Left colon (tissue), 2 donors: ENCODE results near the gene DAPK2. TPM values are rescaled to one million over a fixed set of nuclear protein-coding genes. Genes with fewer than 3 reads are reported as not detected.
"Not testable (repeated sequence)": the region's sequence is repeated elsewhere in the genome, so short reads cannot be mapped to it uniquely, and the experiment has no call there.

Experiments
- ATAC-seq: fragments of 200-7000 bp; cut with Tn5 transposase; one replicate; pipeline ENCODE4 v1.9.1; 2020; ENCODE audit warnings: mild to moderate bottlenecking, moderate library complexity
- DNase-seq, 2 donors: peaks; one replicate each; pipeline ENCODE4 v3.0.0-alpha.2; 2020
- intact Hi-C, 2 donors: fragments of 100-400 bp; cut with DNase I in 1 of 2; cut with micrococcal nuclease in 1 of 2; formaldehyde crosslinking; loops; one replicate each; pipeline versions ENCODE4 v1.11.2 to v1.14.0; 2022; cut with DNase I, micrococcal nuclease
- total RNA-seq, 2 donors: library from RNA; stranded (reverse); fragmentation: NEBNext Ultra II Directional; extraction: Animal tissue kit (Norgen Biotek cat#: 25700); gene quantifications; one replicate each; pipeline ENCODE4 v1.2.1, GENCODE V29; 2021
- donor health status: DM: no; HTN: no; CAD: no.
- donor health status: DM: yes; HTN: yes; CAD: no.

DAPK2 gene
- total RNA-seq, 2 donors from 2014 or later: 48.8 to 58.3 TPM

- DNase-seq (no peak), ATAC-seq (peak; percentile 14)
- intact Hi-C loops: no loop called here
Observed at GRCh38 chr15:63968122-63968524, 78.2 kb downstream of the DAPK2 start.

- intact Hi-C loops: no loop called here
- DNase-seq: no peak
- ATAC-seq: no peak
Observed at GRCh38 chr15:63967616-63968015, 78.7 kb downstream of the DAPK2 start.

GRCh38 chr15:63962947-63963721 is 83.2 kb downstream of the DAPK2 start:
- DNase-seq, ATAC-seq, intact Hi-C loops: not testable (repeated sequence)

GRCh38 chr15:63953524-63953923 is 92.8 kb downstream of the DAPK2 start:
- DNase-seq: no peak
- ATAC-seq: no peak
- intact Hi-C loops: no loop called here

- DNase-seq (no peak), ATAC-seq (no peak)
- intact Hi-C loops: no loop called here
Observed at GRCh38 chr15:63950911-63951481, 95.3 kb downstream of the DAPK2 start.

- DNase-seq (no peak), ATAC-seq (no peak)
- intact Hi-C loops: loop anchor here in 1 of 2 donors (10.0 kb wide), 1 partner anchor 96 kb away; the partner anchor contains the start of gene DAPK2
Observed at GRCh38 chr15:63948971-63949370, 97.3 kb downstream of the DAPK2 start.

- intact Hi-C loops: loop anchor here in 1 of 2 donors (10.0 kb wide), 1 partner anchor 96 kb away; the partner anchor contains the start of gene DAPK2
- DNase-seq: no peak
- ATAC-seq: no peak
Observed at GRCh38 chr15:63948436-63948835, 97.8 kb downstream of the DAPK2 start.

GRCh38 chr15:63947228-63947627 is 99.1 kb downstream of the DAPK2 start:
- intact Hi-C loops: loop anchor here in 1 of 2 donors (10.0 kb wide), 1 partner anchor 98 kb away; the partner anchor contains the start of gene DAPK2
- ATAC-seq: no peak
- DNase-seq: no peak

GRCh38 chr15:63946524-63947065 is 99.7 kb downstream of the DAPK2 start:
- no peak for DNase-seq
- intact Hi-C loops: loop anchor here in 1 of 2 donors (10.0 kb wide), 1 partner anchor 98 kb away; the partner anchor contains the start of gene DAPK2
- ATAC-seq: peak; percentile 6

- intact Hi-C loops: loop anchor here in 1 of 2 donors (10.0 kb wide), 1 partner anchor 99 kb away; the partner anchor contains the start of gene DAPK2
- ATAC-seq: peak; percentile 38
Observed at GRCh38 chr15:63945838-63946298, 100.4 kb downstream of the DAPK2 start.

GRCh38 chr15:63945007-63945788 is 101.1 kb downstream of the DAPK2 start:
- ATAC-seq (peak; percentile 93), DNase-seq (peak; percentile 60 to 86)
- intact Hi-C loops: loop anchor here in 1 of 2 donors (10.0 kb wide), 1 partner anchor 100 kb away; the partner anchor contains the start of gene DAPK2

More at GRCh38 chr15:63945838-63946298, 100.4 kb downstream of the DAPK2 start:
- DNase-seq: no peak

- intact Hi-C loops: loop anchor here in 1 of 2 donors (10.0 kb wide), 1 partner anchor 100 kb away; the partner anchor contains the start of gene DAPK2
- DNase-seq (no peak), ATAC-seq (no peak)
Observed at GRCh38 chr15:63944681-63944955, 101.7 kb downstream of the DAPK2 start.

GRCh38 chr15:63943829-63944680 is 102.2 kb downstream of the DAPK2 start:
- intact Hi-C loops: loop anchor here in 1 of 2 donors (10.0 kb wide), 1 partner anchor 101 kb away; the partner anchor contains the start of gene DAPK2
- no peak for DNase-seq
- no peak for ATAC-seq

GRCh38 chr15:63942486-63943365 is 103.6 kb downstream of the DAPK2 start:
- intact Hi-C loops: loop anchor here in 1 of 2 donors (10.0 kb wide), 1 partner anchor 102 kb away; the partner anchor contains the start of gene DAPK2
- no peak for DNase-seq
- ATAC-seq: no peak

GRCh38 chr15:63941698-63942465 is 104.4 kb downstream of the DAPK2 start:
- no peak for DNase-seq
- no peak for ATAC-seq
- intact Hi-C loops: loop anchor here in 1 of 2 donors (10.0 kb wide), 1 partner anchor 103 kb away; the partner anchor contains the start of gene DAPK2
